Activated CD4-positive, CD25-positive, alpha-beta regulatory T cell treated with anti-CD3 and anti-CD28 coated beads, Interleukin-2, amount 50 U/mL, for 72 hours (primary cell): ENCODE results near the gene PIP4K2C.
"Not testable (repeated sequence)": the region's sequence is repeated elsewhere in the genome, so short reads cannot be mapped to it uniquely, and the experiment has no call there.

Experiments
- DNase-seq: peaks from one replicate; pipeline ENCODE4 v3.0.0; 2021

Gene PIP4K2C

DNA sequence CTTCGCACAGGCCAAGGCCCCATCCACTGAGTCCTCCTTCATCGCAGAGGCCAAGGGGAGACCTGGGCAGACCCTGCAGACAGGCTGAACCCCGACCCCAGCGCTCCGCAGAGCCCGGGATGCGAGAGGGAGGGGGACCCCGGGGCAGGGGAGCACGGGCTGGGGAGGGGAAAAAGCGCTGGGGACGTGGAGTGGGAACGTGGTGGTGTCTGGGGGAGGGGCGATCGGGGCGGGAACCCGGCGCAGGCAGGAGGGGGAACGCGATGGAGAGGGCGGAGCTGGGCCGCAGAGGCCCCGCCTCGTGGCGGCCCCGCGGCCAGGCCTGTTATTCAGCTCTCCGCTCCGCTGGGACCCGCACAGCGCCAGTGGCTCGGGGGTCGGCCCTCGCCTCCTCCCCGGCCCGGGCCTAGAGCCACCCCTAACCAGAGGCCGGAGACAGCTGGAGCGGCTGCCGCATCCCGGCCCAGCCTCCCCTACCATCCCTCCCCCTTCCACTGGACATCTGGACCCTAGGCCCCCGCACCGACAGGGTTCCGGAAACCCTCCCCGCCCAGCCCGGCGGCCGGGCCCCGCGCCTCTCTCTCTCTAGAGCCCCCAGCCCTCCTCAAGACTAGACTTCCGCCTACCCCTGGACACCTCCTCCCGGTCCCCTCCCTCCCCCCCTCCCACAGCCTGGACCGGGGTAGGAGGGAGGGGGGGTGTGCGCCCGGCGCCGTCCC, 20.3 kb downstream of the PIP4K2C start, which contains the start of gene ARHGEF25:
Gene ARHGEF25, plus strand, starts transcription at position 328 of the 719 bp plus-strand sequence. CDS start 460 bp downstream, outside the sequence.
- peak; percentile 56 for DNase-seq

DNA sequence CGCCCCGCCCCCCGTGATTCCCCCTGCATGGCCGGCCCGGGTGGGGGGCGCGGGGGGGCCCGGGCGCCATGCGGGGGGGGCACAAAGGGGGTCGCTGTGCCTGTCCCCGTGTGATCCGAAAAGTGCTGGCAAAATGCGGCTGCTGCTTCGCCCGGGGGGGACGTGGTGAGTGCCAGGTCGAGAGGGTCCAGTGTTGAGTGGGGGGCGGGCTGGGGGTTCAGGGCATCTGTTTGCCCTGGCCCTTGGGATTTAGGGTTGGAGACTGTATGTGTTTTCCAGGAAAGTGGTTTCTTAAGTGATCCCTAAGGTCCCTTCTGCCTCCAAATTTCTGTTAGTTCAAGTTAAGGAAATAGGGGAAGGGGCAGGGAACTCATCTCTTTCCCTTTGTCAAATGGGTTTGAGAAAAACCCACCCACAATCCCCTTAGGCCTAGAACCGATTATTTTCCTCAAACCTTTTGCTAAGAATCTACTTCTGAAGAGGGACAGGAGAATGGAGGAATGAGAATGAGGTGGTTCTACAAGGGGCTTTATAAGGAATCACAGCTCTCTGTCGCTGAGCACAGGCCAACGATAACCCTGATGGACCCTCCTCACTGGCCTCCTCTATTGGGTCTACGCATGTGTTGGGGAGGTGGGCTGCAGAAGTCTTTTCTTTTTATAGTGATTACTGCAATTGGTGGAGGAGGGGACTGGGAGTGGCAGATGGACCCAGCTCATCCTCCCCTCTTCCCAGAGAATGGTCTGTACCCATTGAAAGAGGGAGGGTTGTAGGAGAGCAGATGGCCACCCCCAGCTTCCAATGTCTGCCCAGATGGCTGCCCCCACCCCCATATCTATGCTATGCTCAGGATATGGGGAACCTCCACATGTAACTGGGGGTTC, 21.1 kb downstream of the PIP4K2C start:
- no peak for DNase-seq

DNA sequence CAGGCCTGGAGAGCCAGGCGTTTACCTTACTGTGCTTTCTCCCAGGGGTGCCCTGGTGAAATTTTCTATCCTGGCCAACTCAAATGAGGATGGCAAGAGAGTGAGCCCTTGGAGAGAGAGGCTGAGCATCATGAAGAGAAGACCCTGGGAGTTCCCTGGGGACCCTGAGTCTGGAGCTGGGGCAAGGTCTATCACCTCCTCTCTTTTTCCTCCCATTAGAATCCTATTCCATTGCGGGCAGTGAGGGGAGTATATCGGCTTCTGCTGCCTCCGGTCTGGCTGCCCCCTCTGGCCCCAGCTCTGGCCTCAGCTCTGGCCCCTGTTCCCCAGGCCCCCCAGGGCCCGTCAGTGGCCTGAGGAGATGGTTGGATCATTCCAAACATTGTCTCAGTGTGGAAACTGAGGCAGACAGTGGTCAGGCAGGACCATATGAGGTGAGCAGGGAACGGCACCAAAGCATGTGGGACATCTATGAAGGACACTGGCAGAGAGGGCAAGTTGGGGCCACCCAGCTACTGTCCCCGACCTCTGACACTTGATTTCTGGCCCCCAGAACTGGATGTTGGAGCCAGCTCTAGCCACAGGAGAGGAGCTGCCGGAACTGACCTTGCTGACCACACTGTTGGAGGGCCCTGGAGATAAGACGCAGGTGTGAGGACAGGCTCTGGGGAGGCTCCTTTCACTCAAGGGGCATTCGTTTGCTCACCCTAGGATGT, 21.9 kb downstream of the PIP4K2C start:
- no peak for DNase-seq

DNA sequence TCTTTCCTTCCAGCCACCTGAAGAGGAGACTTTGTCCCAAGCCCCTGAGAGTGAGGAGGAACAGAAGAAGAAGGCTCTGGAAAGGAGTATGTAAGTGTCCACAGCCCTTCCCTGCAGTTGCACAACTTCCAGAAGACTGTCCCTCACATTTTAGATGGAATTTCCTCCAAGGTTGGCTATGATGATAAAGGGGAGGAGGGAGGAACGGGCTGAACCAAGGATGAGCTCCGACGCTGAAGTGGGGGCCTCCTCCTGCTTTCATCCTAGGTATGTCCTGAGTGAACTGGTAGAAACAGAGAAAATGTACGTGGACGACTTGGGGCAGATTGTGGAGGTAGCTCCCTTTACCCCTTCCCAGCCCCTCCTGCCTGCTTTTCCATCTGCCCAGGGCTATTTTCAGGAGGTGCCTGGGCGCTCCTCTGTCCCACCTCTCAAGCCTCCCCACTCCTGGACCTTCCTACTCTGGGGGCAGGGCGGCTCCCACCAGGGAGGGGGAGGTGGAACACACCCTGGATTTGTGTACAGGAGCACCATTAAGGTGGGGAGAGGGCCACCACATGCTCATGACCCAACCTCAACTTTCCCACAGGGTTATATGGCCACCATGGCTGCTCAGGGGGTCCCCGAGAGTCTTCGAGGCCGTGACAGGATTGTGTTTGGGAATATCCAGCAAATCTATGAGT, 22.6 kb downstream of the PIP4K2C start:
- no peak for DNase-seq

DNA sequence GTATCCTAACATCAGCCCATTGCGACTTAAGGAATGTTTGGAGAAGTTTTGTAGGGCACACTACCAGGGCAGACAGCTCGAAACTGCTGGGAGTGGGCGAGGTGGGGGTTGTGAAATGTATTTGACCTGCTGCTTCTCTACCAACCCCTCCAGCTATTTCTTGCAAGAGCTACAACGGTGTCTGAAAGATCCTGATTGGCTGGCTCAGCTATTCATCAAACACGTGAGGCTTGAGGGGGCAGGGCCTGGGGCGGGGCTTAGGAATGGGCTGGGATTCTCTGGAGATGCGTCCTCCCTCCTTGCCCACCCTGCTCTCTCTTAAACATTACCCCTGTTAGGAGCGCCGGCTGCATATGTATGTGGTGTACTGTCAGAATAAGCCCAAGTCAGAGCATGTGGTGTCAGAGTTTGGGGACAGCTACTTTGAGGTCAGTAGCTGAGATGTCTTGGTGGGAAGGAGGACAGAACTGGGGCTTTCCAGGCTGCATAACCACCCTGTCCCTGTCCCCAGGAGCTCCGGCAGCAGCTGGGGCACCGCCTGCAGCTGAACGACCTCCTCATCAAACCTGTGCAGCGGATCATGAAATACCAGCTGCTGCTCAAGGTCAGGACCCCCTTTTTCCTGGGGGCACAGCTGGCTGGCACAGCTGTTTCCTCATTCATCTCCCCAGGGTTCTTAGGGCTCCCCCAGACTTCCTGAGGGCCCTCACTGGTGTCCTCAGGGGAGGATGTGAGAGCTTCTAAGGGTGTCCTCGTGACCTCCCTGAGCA, 23.4 kb downstream of the PIP4K2C start:
- DNase-seq = peak; percentile 36

DNA sequence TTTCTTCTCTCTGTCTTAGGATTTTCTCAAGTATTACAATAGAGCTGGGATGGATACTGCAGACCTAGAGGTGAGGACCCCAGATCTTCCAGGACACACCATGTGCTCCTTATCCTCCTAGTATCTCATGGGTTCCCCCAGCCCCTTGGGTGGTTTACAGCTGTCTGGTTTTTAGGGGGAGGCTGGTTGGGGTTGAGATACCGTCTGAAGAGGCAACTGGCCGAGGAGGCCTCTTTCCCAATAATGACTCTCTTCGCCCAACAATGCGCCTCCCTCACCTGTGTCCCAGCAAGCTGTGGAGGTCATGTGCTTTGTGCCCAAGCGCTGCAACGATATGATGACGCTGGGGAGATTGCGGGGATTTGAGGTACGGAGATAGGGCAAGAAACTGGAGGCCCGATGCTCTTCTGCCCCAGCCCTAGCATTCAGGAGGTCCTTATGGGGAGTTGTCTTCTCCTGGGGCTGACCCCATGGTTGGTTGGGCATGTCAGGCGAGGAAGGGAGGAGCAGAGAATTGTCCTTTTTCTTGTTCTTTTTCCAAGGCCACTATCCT, 24.0 kb downstream of the PIP4K2C start:
- no peak for DNase-seq

DNA sequence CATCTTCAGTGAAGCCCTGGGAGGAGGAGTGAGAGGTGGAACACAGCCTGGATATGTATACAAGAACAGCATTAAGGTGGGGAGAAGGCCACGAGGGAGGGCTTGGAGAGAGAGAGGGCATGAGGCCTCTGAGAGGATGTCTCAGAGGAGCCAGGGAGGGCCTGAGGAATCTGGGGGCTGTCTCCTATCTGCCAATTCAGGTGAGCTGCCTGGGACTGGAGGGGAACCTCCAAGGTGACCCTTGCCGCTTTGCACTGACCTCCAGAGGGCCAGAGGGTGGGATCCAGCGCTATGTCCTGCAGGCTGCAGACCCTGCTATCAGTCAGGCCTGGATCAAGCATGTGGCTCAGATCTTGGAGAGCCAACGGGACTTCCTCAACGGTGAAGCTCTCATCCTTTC, 24.6 kb downstream of the PIP4K2C start:
- no peak for DNase-seq

DNA sequence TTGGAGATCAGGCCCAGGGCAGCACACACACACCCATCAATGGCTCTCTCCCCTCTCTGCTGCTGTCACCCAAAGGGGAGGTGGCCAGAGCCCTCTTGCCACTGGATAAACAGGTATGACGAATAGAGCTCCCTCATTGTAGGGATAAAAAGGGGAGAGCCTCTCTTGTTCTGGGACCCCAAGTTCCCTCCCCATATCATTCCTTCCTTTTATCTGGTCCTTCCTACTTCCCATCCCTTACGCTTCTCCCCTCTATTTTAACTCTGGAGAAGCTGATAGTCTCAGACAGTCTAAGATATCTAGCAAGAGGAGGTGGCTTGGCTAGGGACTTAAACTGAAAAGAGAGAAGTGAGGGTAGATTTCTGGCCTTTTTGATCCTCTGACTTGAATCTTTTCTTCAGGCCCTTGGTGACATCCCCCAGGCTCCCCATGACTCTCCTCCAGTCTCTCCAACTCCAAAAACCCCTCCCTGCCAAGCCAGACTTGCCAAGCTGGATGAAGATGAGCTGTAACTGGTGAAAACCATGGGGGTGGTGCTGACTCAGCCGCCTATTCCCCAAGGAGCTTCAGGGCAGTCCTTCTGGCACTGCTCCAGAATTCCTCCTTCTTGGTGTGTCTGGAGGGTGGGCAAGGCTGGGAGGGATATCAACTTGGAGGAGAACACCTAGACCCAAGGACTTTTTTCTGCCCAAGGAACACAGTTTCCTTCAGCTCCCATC, 25.6 kb downstream of the PIP4K2C start:
- DNase-seq = no peak

DNA sequence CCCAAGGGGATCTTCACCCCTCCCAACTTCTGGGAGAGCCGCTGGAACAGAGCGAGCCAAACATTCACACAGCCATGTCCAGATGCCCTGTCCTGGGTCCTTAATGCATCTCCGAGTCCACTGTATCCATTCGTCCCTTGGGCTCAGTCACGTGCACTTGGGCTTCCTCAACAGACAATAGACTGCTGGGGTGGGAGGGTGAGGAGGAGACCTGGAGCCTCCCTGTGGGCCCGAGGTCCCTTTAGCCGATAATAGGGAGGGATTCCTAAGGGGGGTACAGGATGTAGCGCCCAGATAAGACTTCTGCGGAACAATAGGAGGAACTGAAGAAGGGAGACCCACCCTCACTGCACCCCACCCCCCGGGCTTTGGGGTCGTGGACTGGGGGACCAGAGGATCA, 26.9 kb downstream of the PIP4K2C start:
- DNase-seq = no peak

DNA sequence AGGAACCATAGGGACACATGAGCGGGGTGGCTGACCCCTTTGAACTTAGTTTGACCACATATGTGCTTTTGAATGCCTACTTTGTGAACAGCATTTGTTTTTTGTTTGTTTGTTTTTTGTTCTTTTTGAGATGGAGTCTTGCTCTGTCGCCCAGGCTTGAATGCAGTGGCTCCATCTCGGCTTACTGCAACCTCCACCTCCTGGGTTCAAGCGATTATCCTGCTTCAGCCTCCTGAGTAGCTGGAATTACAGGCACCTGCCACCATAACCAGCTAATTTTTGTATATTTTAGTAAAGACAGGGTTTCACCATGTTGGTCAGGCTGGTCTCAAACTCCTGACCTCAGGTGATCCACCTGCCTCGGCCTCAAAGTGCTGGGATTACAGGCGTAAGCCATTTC, 27.4 kb downstream of the PIP4K2C start:
- not testable (repeated sequence) for DNase-seq

DNA sequence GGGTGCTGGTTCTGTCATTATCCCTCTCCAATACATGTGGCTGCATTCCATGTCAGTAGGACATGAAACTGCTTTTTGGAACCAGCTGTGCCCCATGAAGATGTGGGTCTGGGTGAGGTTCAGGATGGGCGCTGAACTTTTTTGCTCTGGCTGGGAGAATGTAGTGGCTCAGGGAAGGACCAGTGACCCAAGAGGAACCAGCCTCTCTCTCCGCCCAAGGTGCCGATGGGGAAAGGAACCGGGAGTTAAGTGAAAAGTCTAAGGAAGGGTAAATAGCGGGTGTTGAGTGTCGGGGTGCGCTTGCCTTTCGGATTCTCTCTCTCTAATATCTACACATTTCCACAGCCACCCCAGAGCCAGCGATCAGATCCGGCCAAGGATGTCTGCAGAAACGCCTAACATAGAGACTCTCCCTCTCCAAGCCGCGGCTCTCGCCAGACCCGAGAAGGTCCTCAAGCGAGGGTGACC, 28.0 kb downstream of the PIP4K2C start:
- DNase-seq = no peak

DNA sequence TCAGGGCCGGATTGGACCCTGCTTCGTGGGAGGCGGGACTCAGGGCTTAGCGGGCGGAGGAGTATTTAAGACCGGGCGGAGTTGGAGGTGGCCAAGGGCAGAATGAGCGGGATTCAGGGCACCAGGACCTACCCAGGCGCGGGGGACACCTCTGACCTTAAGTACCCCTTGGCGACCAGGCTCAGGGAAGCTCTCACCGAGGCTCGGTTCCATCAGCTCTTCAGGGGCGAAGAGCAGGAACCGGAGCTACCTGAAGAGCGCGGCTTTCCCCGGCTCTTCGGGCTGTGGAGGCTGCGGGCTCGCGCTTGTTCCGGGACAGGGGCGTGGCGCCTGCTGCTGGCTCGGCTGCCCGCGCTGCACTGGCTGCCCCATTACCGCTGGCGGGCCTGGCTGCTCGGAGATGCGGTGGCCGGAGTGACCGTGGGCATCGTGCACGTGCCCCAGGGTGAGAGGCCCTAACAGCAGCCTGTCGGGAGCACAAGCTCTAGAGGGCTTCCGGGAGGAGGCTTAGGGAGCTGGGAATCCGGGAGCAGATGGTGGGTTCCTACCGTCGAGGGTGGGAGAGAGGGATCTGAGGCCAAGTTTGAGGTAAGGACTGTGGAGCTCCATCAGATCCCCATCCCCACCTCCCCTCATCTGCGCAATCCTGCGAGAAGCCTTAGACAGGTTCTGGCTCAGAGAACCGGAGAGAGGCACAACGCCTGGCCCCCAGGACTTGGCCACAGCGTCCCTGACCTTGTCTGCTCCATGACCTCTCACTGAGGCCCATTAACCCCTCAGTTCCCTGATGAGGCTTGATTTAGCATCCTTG, 28.6 kb downstream of the PIP4K2C start:
- DNase-seq = no peak

DNA sequence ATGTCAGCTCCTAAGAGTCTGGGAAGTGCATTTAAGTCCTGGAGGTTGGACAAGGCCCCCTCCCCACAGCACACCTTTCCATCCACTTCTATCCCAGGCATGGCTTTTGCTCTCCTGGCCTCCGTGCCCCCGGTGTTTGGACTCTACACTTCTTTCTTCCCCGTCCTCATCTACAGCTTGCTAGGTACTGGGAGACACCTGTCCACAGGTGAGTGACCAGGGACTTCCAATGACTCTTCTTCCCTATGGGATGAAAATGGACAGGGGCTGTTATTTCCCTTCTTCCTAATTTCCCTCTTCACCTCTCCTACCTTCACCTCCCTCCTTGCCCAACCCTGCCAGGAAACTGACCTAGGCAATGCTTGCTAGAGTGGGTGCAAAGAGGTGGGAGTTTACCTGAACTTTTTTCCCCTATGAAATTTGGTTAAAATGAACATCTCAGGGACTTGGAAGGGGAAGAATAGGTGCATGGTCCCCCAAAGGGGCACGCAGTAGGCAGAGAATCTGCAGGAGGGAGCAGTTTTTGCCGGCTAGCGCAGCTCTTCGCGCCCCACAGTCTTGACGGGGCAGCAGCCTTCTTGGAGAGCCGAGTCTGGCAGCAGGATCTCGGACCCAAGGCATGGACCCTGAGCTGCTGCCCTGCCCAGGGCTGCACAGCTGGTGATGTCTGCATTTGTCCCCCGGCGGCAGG, 29.4 kb downstream of the PIP4K2C start:
- no peak for DNase-seq

DNA sequence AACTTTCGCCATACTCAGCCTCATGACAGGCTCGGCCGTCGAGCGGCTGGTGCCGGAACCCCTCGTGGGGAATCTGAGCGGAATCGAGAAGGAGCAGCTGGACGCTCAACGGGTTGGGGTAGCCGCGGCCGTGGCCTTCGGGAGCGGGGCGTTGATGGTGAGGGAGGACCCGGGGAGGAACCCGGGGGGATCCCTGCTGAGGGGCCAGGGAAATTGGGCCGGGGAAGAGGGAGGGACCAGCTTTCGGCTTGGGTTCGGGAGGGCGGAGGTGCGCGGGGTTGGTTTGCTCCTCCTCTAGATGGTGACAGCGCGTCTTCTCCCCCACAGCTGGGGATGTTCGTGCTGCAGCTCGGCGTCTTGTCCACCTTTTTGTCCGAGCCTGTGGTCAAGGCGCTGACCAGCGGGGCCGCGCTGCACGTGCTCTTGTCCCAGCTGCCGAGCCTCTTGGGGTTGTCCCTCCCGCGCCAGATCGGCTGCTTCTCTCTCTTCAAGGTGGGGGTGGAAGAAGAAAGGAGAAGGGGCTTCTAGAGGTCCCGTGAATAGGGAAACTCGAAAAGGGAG, 30.0 kb downstream of the PIP4K2C start:
- DNase-seq = no peak

DNA sequence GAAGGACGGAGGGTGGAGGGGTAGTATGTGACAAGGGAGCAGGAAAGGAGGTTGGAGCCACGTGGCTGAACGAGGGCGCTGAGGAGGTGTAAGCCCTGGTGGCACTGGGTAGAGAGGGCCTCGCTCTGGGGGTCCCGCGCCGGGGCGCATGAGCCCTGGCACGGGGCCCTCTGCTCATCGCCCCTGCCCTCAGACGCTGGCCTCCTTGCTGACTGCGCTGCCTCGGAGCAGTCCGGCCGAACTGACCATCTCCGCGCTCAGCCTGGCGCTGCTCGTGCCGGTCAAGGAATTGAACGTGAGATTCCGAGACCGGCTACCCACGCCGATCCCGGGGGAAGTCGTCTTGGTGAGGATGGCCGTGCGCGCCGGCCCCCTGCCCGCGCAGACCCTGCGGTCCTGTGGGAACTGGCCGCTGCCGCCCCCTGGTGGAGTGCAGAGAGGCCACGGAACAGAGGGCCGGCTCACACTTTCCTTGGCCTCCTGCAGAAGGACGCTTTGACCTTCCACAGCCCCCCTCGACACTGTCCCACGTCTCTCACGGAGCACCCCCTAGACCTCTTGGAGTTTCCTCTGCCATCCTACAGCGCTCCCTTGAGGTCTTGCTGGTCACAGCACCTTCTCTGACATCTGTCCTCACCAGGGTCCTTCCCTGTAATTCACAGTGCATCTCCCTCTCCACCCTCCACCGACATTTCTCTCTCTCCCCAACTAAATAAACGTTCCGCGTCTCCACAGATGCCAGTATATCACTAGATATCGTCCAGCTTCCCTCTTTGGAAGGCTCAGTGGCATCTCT, 30.7 kb downstream of the PIP4K2C start:
- peak; percentile 65 for DNase-seq

DNA sequence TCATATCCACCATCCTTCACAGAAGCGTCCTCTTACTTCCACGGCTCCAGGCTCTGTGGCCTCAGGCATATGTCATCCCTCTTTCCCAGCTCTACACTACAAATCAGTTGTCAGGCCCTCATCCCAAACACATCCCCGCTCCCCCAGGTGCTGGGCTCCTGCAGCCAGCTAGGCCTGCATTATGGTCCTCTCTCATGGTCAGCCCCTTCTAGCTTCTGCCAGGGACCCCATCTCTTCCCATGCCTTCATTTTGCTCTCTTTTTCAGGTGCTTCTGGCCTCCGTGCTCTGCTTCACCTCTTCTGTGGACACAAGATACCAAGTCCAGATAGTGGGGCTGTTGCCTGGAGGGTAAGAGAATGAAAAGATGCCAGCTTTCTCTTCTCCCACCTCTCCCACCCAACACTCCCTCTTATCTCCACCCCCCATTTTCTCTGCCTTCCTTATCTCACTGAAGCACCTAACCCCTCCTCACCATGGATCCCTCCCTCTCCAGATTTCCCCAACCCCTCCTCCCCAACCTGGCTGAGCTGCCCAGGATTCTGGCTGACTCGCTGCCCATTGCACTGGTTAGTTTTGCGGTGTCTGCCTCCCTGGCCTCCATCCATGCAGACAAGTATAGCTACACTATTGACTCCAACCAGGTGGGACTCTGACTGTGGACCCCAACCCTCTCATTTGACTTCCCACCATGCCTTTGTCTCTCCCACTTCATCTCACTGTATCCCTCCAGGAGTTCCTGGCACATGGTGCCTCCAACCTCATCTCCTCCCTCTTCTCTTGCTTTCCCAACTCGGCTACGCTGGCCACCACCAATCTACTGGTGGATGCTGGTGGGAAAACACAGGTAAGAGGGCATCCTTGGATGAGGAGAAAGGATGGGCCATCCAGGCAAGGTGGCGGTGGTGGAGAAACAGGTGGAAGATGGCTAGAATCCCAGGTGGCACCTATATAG, 31.6 kb downstream of the PIP4K2C start:
- DNase-seq = no peak

DNA sequence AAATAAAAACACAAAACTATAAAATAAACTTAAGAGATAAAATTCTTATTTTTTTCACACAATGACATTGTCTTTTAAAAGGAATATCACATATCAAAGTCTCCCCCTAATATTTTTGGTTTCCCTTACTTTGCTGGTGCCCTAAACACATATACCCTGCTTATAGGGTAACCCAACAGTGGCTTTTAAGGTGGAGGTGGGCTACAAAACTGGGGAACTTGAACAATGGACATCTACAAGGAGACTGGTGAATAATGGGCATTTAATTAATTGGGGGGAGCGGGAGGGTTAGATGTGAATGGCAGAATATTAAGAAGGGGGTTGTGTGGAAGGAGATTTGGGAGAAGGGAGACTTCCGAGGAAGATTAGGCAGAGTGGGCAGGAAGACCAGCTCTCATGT, 32.4 kb downstream of the PIP4K2C start:
- no peak for DNase-seq
